Natural killer cell (primary cell): ENCODE results near the gene JAZF1. TPM values are rescaled to one million over a fixed set of nuclear protein-coding genes. Genes with fewer than 3 reads are reported as not detected.
A peak's percentile ranks its signal among the peaks of the same experiment; 100 is the strongest.

ENCODE experiments used
- ATAC-seq, 3 donors: fragments of 150-1000 bp in 2 of 3; fragments of 200-7000 bp in 1 of 3; cut with Tn5 transposase; 1 replicate in 1 of 3; 2 replicates in 2 of 3; pipeline ENCODE4 v1.10.0; 2021; ENCODE audit warnings: mild to moderate bottlenecking in 2 of 3, moderate library complexity in 2 of 3
- DNase-seq, 2 donors: peaks; one replicate each; pipeline versions ENCODE4 v3.0.0 to v3.0.0-alpha.2; 2013 to 2021; ENCODE audit warnings: mixed read lengths in 1 of 2
- H3K27ac ChIP-seq: one replicate; pipeline ENCODE4 v1.5.1; 2013; ENCODE audit warnings: mild to moderate bottlenecking, low read length
- H3K27me3 ChIP-seq: one replicate; pipeline ENCODE4 v1.6.1; 2013; ENCODE audit warnings: low read length; ENCODE audit not compliant: control insufficient read depth, insufficient read depth
- H3K36me3 ChIP-seq: one replicate; pipeline ENCODE4 v1.6.1; 2013; ENCODE audit warnings: low read length; ENCODE audit not compliant: control insufficient read depth, insufficient read depth
- H3K4me1 ChIP-seq: one replicate; pipeline ENCODE4 v1.6.1; 2013; ENCODE audit warnings: low read length; ENCODE audit not compliant: control insufficient read depth, insufficient read depth
- H3K4me3 ChIP-seq: one replicate; pipeline ENCODE4 v1.5.1; 2013; ENCODE audit warnings: low read length
- H3K9me3 ChIP-seq: one replicate; pipeline ENCODE4 v1.6.1; 2013; ENCODE audit warnings: low read length; ENCODE audit not compliant: control insufficient read depth, insufficient read depth
- H3K27ac Mint-ChIP-seq, 2 donors: one replicate each; pipeline ENCODE4 v1.8.0; 2022; ENCODE audit warnings: mild to moderate bottlenecking in 2 of 2, mixed read lengths in 2 of 2, moderate library complexity in 1 of 2
- H3K27me3 Mint-ChIP-seq, 2 donors: one replicate each; pipeline ENCODE4 v1.8.0; 2022; ENCODE audit warnings: low read depth in 2 of 2, mixed read lengths in 2 of 2
- H3K36me3 Mint-ChIP-seq: one replicate; pipeline ENCODE4 v1.8.0; 2022; ENCODE audit warnings: mixed read lengths
- H3K4me1 Mint-ChIP-seq, 2 donors: one replicate each; pipeline ENCODE4 v1.8.0; 2022; ENCODE audit warnings: mixed read lengths in 2 of 2
- H3K4me3 Mint-ChIP-seq: one replicate; pipeline ENCODE4 v1.8.0; 2022; ENCODE audit warnings: mild to moderate bottlenecking, moderate library complexity, mixed read lengths
- H3K9me3 Mint-ChIP-seq, 2 donors: one replicate each; pipeline ENCODE4 v1.8.0; 2022; ENCODE audit warnings: mixed read lengths in 2 of 2
- CTCF ChIP-seq: fragments of 200-600 bp; IDR thresholded peaks from one replicate; pipeline ENCODE4 v1.8.0; 2022; ENCODE audit warnings: antibody characterized with exemption
- WGBS: methylation state at CpG from one replicate; pipeline ENCODE4 v1.1.7; 2013; ENCODE audit warnings: missing lambda C conversion rate; ENCODE audit not compliant: insufficient coverage; 5-methylcytosine and 5-hydroxymethylcytosine counted together
- intact Hi-C: fragments of 100-400 bp; cut with micrococcal nuclease; formaldehyde crosslinking; loops from one replicate; pipeline ENCODE4 v1.14.2; 2022
- total RNA-seq, 4 donors: library from RNA; stranded (reverse); fragments of 120-200 nt in 1 of 4; gene quantifications; one replicate each; pipeline versions ENCODE4 v1.2.3 to v1.2.4, GENCODE V29; 2013 to 2022

The JAZF1 gene
- total RNA-seq, 3 donors from 2014 or later (not counting 1 experiment from before 2014, with no cell fraction given), result 82.5 to 89.7 (median 87.6) TPM

- no peaks in the 10 kb centered on the region for H3K36me3 ChIP-seq
- H3K27me3 ChIP-seq, result no peaks in the 10 kb centered on the region
- intact Hi-C loops, result no loop called here
- Mint-ChIP-seq H3K9me3 (no peaks in the 10 kb centered on the region), H3K4me1 (peaks cover 53 to 61% of the 10 kb centered on the region in 2 donors), H3K27me3 (no peaks in the 10 kb centered on the region), H3K27ac (peak overlapping the region; percentile 35 to 50), H3K36me3 (no peaks in the 10 kb centered on the region), H3K4me3 (no peak overlapping the region)
- no peak overlapping the region for H3K4me3 ChIP-seq
- H3K4me1 ChIP-seq, result no peaks in the 10 kb centered on the region
- H3K27ac ChIP-seq, result no peak overlapping the region
- H3K9me3 ChIP-seq, result no peaks in the 10 kb centered on the region
- WGBS, result 70% methylated on average over 1 of the region's 1 CpG
- no peak for ATAC-seq
- DNase-seq, result no peak
- TF ChIP-seq CTCF, result no peak
Observed at GRCh38 chr7:27918503-27918902, 262.1 kb downstream of the JAZF1 start.

GRCh38 chr7:27917774-27918314 lies 262.8 kb downstream of the JAZF1 start:
- Histone ChIP-seq H3K36me3 (no peaks in the 10 kb centered on the region), H3K4me3 (no peak overlapping the region), H3K4me1 (no peaks in the 10 kb centered on the region), H3K9me3 (no peaks in the 10 kb centered on the region), H3K27ac (no peak overlapping the region), H3K27me3 (no peaks in the 10 kb centered on the region)
- no peaks in the 10 kb centered on the region for H3K27me3 Mint-ChIP-seq
- peaks cover 53 to 60% of the 10 kb centered on the region in 2 donors for H3K4me1 Mint-ChIP-seq
- no peaks in the 10 kb centered on the region for H3K36me3 Mint-ChIP-seq
- 72% methylated on average over 5 of the region's 5 CpGs for WGBS
- peak overlapping the region; percentile 16 to 48 for H3K27ac Mint-ChIP-seq
- intact Hi-C loops, result no loop called here
- ATAC-seq, result peak in 2 of 3 donors; percentile 29 to 44
- no peak overlapping the region for H3K4me3 Mint-ChIP-seq
- TF ChIP-seq CTCF, result no peak
- H3K9me3 Mint-ChIP-seq, result no peaks in the 10 kb centered on the region
- DNase-seq, result no peak

GRCh38 chr7:27917119-27917518 lies 263.5 kb downstream of the JAZF1 start:
- no peaks in the 10 kb centered on the region for H3K9me3 Mint-ChIP-seq
- TF ChIP-seq CTCF, result no peak
- Histone ChIP-seq H3K27me3 (no peaks in the 10 kb centered on the region), H3K4me3 (no peak overlapping the region), H3K4me1 (peaks cover 2% of the 10 kb centered on the region), H3K36me3 (no peaks in the 10 kb centered on the region), H3K27ac (no peak overlapping the region), H3K9me3 (no peaks in the 10 kb centered on the region)
- ATAC-seq, result no peak
- H3K27ac Mint-ChIP-seq, result peak overlapping the region; percentile 16 to 48
- WGBS, result 100% methylated on average over 2 of the region's 2 CpGs
- no peak for DNase-seq
- H3K27me3 Mint-ChIP-seq, result no peaks in the 10 kb centered on the region
- intact Hi-C loops, result no loop called here
- no peaks in the 10 kb centered on the region for H3K36me3 Mint-ChIP-seq
- H3K4me1 Mint-ChIP-seq, result peaks cover 53 to 60% of the 10 kb centered on the region in 2 donors
- no peak overlapping the region for H3K4me3 Mint-ChIP-seq

- no peak for ATAC-seq
- TF ChIP-seq CTCF, result no peak
- no peak for DNase-seq
- Mint-ChIP-seq H3K4me1 (peaks cover 52 to 63% of the 10 kb centered on the region in 2 donors), H3K4me3 (no peak overlapping the region), H3K27ac (peak overlapping the region in 1 of 2 donors; percentile 20), H3K36me3 (no peaks in the 10 kb centered on the region), H3K9me3 (no peaks in the 10 kb centered on the region), H3K27me3 (no peaks in the 10 kb centered on the region)
- H3K9me3 ChIP-seq, result no peaks in the 10 kb centered on the region
- no peaks in the 10 kb centered on the region for H3K27me3 ChIP-seq
- intact Hi-C loops, result no loop called here
- H3K4me3 ChIP-seq, result no peak overlapping the region
- 80% methylated on average over 1 of the region's 1 CpG for WGBS
- peaks cover 2% of the 10 kb centered on the region for H3K4me1 ChIP-seq
- H3K36me3 ChIP-seq, result no peaks in the 10 kb centered on the region
- no peak overlapping the region for H3K27ac ChIP-seq
Observed at GRCh38 chr7:27916372-27916771, 264.2 kb downstream of the JAZF1 start.
